HepG2 (cell line): ENCODE measurements around the gene GLIS1. TPM values are rescaled to one million over a fixed set of nuclear protein-coding genes. Genes with fewer than 3 reads are reported as not detected.

Source experiments
- ATAC-seq: fragments of 200-7000 bp; cut with Tn5 transposase; 3 replicates; pipeline ENCODE4 v1.9.1; 2020; ENCODE audit warnings: mild to moderate bottlenecking, moderate library complexity
- BruUV-seq: library from RNA; stranded (reverse); fragments of 400-500 nt; replicated peaks from 2 replicates; lab custom pipeline; 2021; lab: Mats Ljungman, UMichigan
- CTCF ChIA-PET: fragments of 300-600 bp; formaldehyde crosslinking; extraction: SDS; loops from one replicate; lab custom pipeline; 2021; ENCODE audit warnings: low total read pairs, inconsistent platforms, low intra/inter-chr PET ratio; lab: Yijun Ruan, JAX
- POLR2A ChIA-PET: fragments of 350-600 bp; sonication (Branson Sonifier 250); formaldehyde crosslinking; loops from one replicate; lab custom pipeline; 2020; ENCODE audit warnings: antibody characterized with exemption, inconsistent platforms; lab: Yijun Ruan, JAX
- DNase-seq: peaks from one replicate; pipeline ENCODE4 v3.0.0-alpha.2; 2015; ENCODE audit warnings: low spot score
- FAIRE-seq: peaks from 3 replicates; lab custom pipeline; 2011; peaks lifted over from hg19 to GRCh38; lab: Jason Lieb, UNC
- H2AFZ ChIP-seq: one replicate; pipeline ENCODE4 v1.6.1; 2011; ENCODE audit warnings: low read length, inconsistent platforms
- H3K27ac ChIP-seq: fragments of 300-600 bp; 3 replicates; pipeline ENCODE4 v1.8.0; 2011; ENCODE audit warnings: mixed run types, mild to moderate bottlenecking, mixed read lengths, low read length, inconsistent platforms; ENCODE audit not compliant: insufficient read depth; ENCODE audit errors: extremely low read length
- H3K27me3 ChIP-seq, 2 experiments: fragments of 200-600 bp in 1 of 2; 2 replicates in 1 of 2; 3 replicates in 1 of 2; pipeline versions ENCODE4 v1.6.0 to v1.8.0; 2011; ENCODE audit warnings: low read length in 2 of 2, mild to moderate bottlenecking in 2 of 2, moderate library complexity in 2 of 2, inconsistent platforms in 1 of 2; ENCODE audit not compliant: insufficient read depth in 2 of 2, control insufficient read depth in 1 of 2
- H3K36me3 ChIP-seq, 2 experiments: fragments of 200-600 bp in 1 of 2; replicated peaks in 1 of 2; 2 replicates in 1 of 2; 3 replicates in 1 of 2; pipeline versions ENCODE4 v1.5.1 to v1.8.0; 2011; ENCODE audit warnings: low read length in 2 of 2, inconsistent platforms in 1 of 2; ENCODE audit not compliant: insufficient read depth in 2 of 2, control insufficient read depth in 1 of 2
- H3K4me1 ChIP-seq: 2 replicates; pipeline ENCODE4 v1.5.1; 2012; ENCODE audit warnings: low read length, inconsistent platforms; ENCODE audit not compliant: insufficient read depth
- H3K4me2 ChIP-seq: 2 replicates; pipeline ENCODE4 v1.6.0; 2011; ENCODE audit warnings: low read depth, low read length, inconsistent platforms
- H3K4me3 ChIP-seq, 3 experiments: fragments of 200-600 bp in 1 of 3; sonication (generic), shearing (Covaris generic) in 1 of 3; replicated peaks in 1 of 3; 2 replicates each; pipeline ENCODE4 v1.5.1; 2011 to 2016; ENCODE audit warnings: low read length in 3 of 3, inconsistent platforms in 2 of 3, low read depth in 2 of 3, mild to moderate bottlenecking in 2 of 3, control low read depth in 1 of 3, mixed read lengths in 1 of 3; ENCODE audit not compliant: insufficient read depth in 1 of 3
- H3K79me2 ChIP-seq: one replicate; pipeline ENCODE4 v1.6.1; 2011; ENCODE audit warnings: low read length, inconsistent platforms; ENCODE audit not compliant: insufficient read depth
- H3K9ac ChIP-seq: 2 replicates; pipeline ENCODE4 v1.6.0; 2011; ENCODE audit warnings: mild to moderate bottlenecking, low read depth, low read length, inconsistent platforms; ENCODE audit not compliant: insufficient read depth
- H3K9me3 ChIP-seq: 2 replicates; pipeline ENCODE4 v1.5.1; 2012; ENCODE audit warnings: mild to moderate bottlenecking, low read length
- H4K20me1 ChIP-seq: 2 replicates; pipeline ENCODE4 v1.6.0; 2011; ENCODE audit warnings: inconsistent platforms, mild to moderate bottlenecking, low read length, moderate library complexity; ENCODE audit not compliant: insufficient read depth
- ADNP ChIP-seq: sonication (generic); formaldehyde crosslinking; IDR thresholded peaks from 2 replicates; pipeline ENCODE4 v1.4.0; 2020; ENCODE audit warnings: missing genetic modification reagents
- AGO1 ChIP-seq: fragments of 200-400 bp; formaldehyde crosslinking; IDR thresholded peaks from 2 replicates; pipeline ENCODE4 v1.6.1; 2017; ENCODE audit warnings: mild to moderate bottlenecking, low read depth, low read length, moderate library complexity; ENCODE audit not compliant: poor library complexity, severe bottlenecking
- GATAD2A ChIP-seq: IDR thresholded peaks from 2 replicates; pipeline ENCODE4 v1.6.1; 2016
- GTF2F1 ChIP-seq: fragments of 150-350 bp; IDR thresholded peaks from 2 replicates; pipeline ENCODE4 v1.6.1; 2014; ENCODE audit warnings: low read length
- RBM39 ChIP-seq: fragments of 200-400 bp; formaldehyde crosslinking; IDR thresholded peaks from one replicate; pipeline ENCODE4 v1.6.1; 2018; ENCODE audit warnings: antibody characterized with exemption, mild to moderate bottlenecking, low read depth, low read length; ENCODE audit not compliant: poor library complexity, severe bottlenecking
- REXO4 ChIP-seq: sonication (generic); formaldehyde crosslinking; IDR thresholded peaks from 2 replicates; pipeline ENCODE4 v1.8.0; 2022; ENCODE audit warnings: missing genetic modification reagents, mild to moderate bottlenecking, borderline replicate concordance
- SOX13 ChIP-seq, 3 experiments: fragments of 450-650 bp in 1 of 3; sonication (generic) in 1 of 3; formaldehyde crosslinking in 1 of 3; IDR thresholded peaks in 2 of 3; conservative IDR thresholded peaks in 1 of 3; 2 replicates each; pipeline versions ENCODE4 v1.5.0 to v1.6.1; 2016 to 2020; ENCODE audit warnings: antibody characterized with exemption in 1 of 3, mild to moderate bottlenecking in 1 of 3, missing compliant biosample characterization in 1 of 3, missing genetic modification reagents in 1 of 3, moderate library complexity in 1 of 3
- SOX6 ChIP-seq, 2 experiments: fragments of 450-650 bp in 1 of 2; sonication (generic) in 1 of 2; formaldehyde crosslinking in 1 of 2; IDR thresholded peaks; 2 replicates each; pipeline versions ENCODE4 v1.4.0 to v1.6.1; 2017 to 2020; ENCODE audit warnings: antibody characterized with exemption in 1 of 2, mild to moderate bottlenecking in 1 of 2, missing genetic modification reagents in 1 of 2
- YEATS4 ChIP-seq: sonication (generic); formaldehyde crosslinking; IDR thresholded peaks from 2 replicates; pipeline ENCODE4 v1.4.0; 2020; ENCODE audit warnings: missing genetic modification reagents, borderline replicate concordance
- ZNF260 ChIP-seq: sonication (generic); formaldehyde crosslinking; IDR thresholded peaks from 2 replicates; pipeline ENCODE4 v1.4.0; 2020; ENCODE audit warnings: missing genetic modification reagents, low read depth, mild to moderate bottlenecking, borderline replicate concordance
- ZNF354B ChIP-seq: sonication (generic); formaldehyde crosslinking; IDR thresholded peaks from 2 replicates; pipeline ENCODE4 v1.8.0; 2022; ENCODE audit warnings: mild to moderate bottlenecking, missing genetic modification reagents
- ZNF674 ChIP-seq: sonication (generic); formaldehyde crosslinking; IDR thresholded peaks from 2 replicates; pipeline ENCODE4 v1.5.0; 2020; ENCODE audit warnings: low read depth, mild to moderate bottlenecking, missing genetic modification reagents
- ZNF678 ChIP-seq: sonication (generic); formaldehyde crosslinking; IDR thresholded peaks from 2 replicates; pipeline ENCODE4 v1.4.0; 2020; ENCODE audit warnings: mild to moderate bottlenecking, missing genetic modification reagents
- WGBS: methylation state at CpG from one replicate; pipeline ENCODE4 v1.1.6; 2017; ENCODE audit warnings: low lambda C conversion rate; 5-methylcytosine and 5-hydroxymethylcytosine counted together
- in situ Hi-C: cut with HindIII; loops from 2 replicates; pipeline ENCODE4 v1.10.0; 2017; ENCODE audit warnings: low pct_unique_long_range_greater_than_20kb; ENCODE audit not compliant: extremely low pct_ligation_motif_present
- intact Hi-C: fragments of 100-400 bp; cut with micrococcal nuclease; formaldehyde crosslinking; loops from one replicate; pipeline ENCODE4 v1.10.0; 2022; ENCODE audit not compliant: unreplicated experiment
- polyA plus RNA-seq, 8 experiments: library from polyadenylated mRNA; depleted of rRNA in 3 of 8; stranded (reverse) in 7 of 8; unstranded in 1 of 8; fragments of >200 nt; fragmentation: Illumina TruSeq in 4 of 8; extraction: Trizol in 4 of 8; gene quantifications; 2 replicates each; pipeline versions ENCODE4 v1.2.1 to v1.2.3, GENCODE V29; 2011 to 2016; ENCODE audit warnings: low read depth in 4 of 8, missing spikeins in 1 of 8, mixed read lengths in 1 of 8; ENCODE audit not compliant: insufficient read depth in 1 of 8
- total RNA-seq, 5 experiments: library from RNA; depleted of rRNA; stranded (reverse); fragments of >200 nt; fragmentation: Illumina TruSeq; extraction: Trizol; gene quantifications; 2 replicates each; pipeline ENCODE4 v1.2.3, GENCODE V29; 2016; ENCODE audit warnings: low read depth in 1 of 5
- TF ChIP-seq, protein P1 (sequence below): fragments of 450-650 bp; IDR thresholded peaks from 2 replicates; pipeline ENCODE4 v1.6.1; 2016
- TF ChIP-seq, protein P2 (sequence below): sonication (generic); formaldehyde crosslinking; IDR thresholded peaks from 2 replicates; pipeline ENCODE4 v1.9.0; 2022; ENCODE audit warnings: missing genetic modification reagents, mild to moderate bottlenecking, borderline replicate concordance

GLIS1 gene
- total and polyA plus RNA-seq, 2 of the 13 experiments (the other 11 are each of a cell fraction or from before 2014, with no cell fraction given), result 0.03 TPM; not detected in 1

GRCh38 chr1:53511323-53511932, 227.5 kb downstream of the GLIS1 start:
- Histone ChIP-seq H3K9ac (no peak overlapping the region), H4K20me1 (no peaks in the 10 kb centered on the region), H3K79me2 (no peaks in the 10 kb centered on the region), H3K27me3 (peaks cover 14 to 60% of the 10 kb centered on the region in 2 experiments), H3K4me3 (no peak overlapping the region), H3K4me2 (no peak overlapping the region), H2AFZ (no peak overlapping the region), H3K27ac (no peak overlapping the region), H3K4me1 (no peaks in the 10 kb centered on the region), H3K36me3 (no peaks in the 10 kb centered on the region), H3K9me3 (no peaks in the 10 kb centered on the region)
- WGBS, result 11% methylated on average over 7 of the region's 13 CpGs
- FAIRE-seq (no peak), ATAC-seq (no peak), DNase-seq (no peak)
- TF ChIP-seq, protein P1, sequence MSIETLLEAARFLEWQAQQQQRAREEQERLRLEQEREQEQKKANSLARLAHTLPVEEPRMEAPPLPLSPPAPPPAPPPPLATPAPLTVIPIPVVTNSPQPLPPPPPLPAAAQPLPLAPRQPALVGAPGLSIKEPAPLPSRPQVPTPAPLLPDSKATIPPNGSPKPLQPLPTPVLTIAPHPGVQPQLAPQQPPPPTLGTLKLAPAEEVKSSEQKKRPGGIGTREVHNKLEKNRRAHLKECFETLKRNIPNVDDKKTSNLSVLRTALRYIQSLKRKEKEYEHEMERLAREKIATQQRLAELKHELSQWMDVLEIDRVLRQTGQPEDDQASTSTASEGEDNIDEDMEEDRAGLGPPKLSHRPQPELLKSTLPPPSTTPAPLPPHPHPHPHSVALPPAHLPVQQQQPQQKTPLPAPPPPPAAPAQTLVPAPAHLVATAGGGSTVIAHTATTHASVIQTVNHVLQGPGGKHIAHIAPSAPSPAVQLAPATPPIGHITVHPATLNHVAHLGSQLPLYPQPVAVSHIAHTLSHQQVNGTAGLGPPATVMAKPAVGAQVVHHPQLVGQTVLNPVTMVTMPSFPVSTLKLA, result no peak
- TF ChIP-seq SOX13 (IDR thresholded peaks at IDR 0.05) (no peak), SOX13 (CRISPR knock-in tag; conservative IDR thresholded peaks at IDR 0.05 in 1 of 2, IDR thresholded peaks at IDR 0.05 in 1 of 2) (no peak), ZNF678 (CRISPR knock-in tag) (no peak), ZNF674 (CRISPR knock-in tag) (no peak)
- in situ Hi-C loops (no loop called here), intact Hi-C loops (no loop called here)
- ChIA-PET CTCF (no interaction called here), POLR2A (no interaction called here)
- BruUV-seq, result no TSS peak

DNA sequence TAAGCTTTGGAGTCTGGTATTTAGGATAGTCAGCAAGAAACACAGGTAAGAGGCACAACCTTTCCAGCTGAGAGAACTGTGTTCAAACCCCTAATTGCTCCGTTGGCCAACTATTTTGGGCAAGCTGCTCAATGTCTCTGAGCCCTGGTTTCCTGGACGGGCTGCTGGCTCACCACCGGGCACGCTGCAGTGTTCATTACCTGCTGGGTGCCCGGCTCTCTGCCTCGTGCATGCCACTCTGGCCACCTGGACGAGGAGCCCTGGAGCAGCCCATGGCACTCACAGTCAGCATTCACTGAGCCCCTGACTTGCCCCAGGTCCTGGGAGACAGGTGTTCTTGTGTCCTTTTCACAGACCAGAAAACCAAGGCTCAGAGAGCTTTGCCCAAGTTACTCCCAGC, 228.7 kb downstream of the GLIS1 start:
- intact Hi-C loops, result no loop called here
- TF ChIP-seq SOX6 (IDR thresholded peaks at IDR 0.05) (no peak), SOX6 (CRISPR knock-in tag; IDR thresholded peaks at IDR 0.05) (no peak), RBM39 (no peak), REXO4 (no peak), GATAD2A (CRISPR knock-in tag) (no peak), ADNP (CRISPR knock-in tag) (no peak), YEATS4 (CRISPR knock-in tag) (no peak), GTF2F1 (no peak), ZNF260 (CRISPR knock-in tag) (no peak), ZNF354B (CRISPR knock-in tag) (no peak), AGO1 (no peak)
- TF ChIP-seq, protein P2, sequence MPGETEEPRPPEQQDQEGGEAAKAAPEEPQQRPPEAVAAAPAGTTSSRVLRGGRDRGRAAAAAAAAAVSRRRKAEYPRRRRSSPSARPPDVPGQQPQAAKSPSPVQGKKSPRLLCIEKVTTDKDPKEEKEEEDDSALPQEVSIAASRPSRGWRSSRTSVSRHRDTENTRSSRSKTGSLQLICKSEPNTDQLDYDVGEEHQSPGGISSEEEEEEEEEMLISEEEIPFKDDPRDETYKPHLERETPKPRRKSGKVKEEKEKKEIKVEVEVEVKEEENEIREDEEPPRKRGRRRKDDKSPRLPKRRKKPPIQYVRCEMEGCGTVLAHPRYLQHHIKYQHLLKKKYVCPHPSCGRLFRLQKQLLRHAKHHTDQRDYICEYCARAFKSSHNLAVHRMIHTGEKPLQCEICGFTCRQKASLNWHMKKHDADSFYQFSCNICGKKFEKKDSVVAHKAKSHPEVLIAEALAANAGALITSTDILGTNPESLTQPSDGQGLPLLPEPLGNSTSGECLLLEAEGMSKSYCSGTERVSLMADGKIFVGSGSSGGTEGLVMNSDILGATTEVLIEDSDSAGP (CRISPR knock-in tag), result no peak

More for the DNA sequence above, 228.7 kb downstream of the GLIS1 start:
- no peak overlapping the region for H3K27ac ChIP-seq
- in situ Hi-C loops, result no loop called here
- ChIA-PET POLR2A (no interaction called here), CTCF (no interaction called here)
- H3K4me1 ChIP-seq, result no peaks in the 10 kb centered on the region
- H4K20me1 ChIP-seq, result no peaks in the 10 kb centered on the region
- FAIRE-seq, result no peak
- no peak for DNase-seq
- H3K4me2 ChIP-seq, result no peak overlapping the region
- BruUV-seq, result no TSS peak
- ATAC-seq, result no peak
- H3K36me3 ChIP-seq, result no peaks in the 10 kb centered on the region
- H3K9ac ChIP-seq, result no peak overlapping the region
- no peak overlapping the region for H2AFZ ChIP-seq
- H3K27me3 ChIP-seq, result peaks cover 17 to 68% of the 10 kb centered on the region in 2 experiments
- H3K79me2 ChIP-seq, result no peaks in the 10 kb centered on the region
- no peaks in the 10 kb centered on the region for H3K9me3 ChIP-seq
- no peak overlapping the region for H3K4me3 ChIP-seq
- WGBS, result 0% methylated on average over 1 of the region's 7 CpGs
